AG09309 (cell line): ENCODE measurements around the gene DPYD.

ENCODE experiments used
- DNase-seq: peaks from one replicate; pipeline ENCODE4 v3.0.0-alpha.2; 2010; ENCODE audit warnings: low read depth
- H3K4me3 ChIP-seq: 2 replicates; pipeline ENCODE4 v1.5.1; 2011; ENCODE audit warnings: mild to moderate bottlenecking, low read depth, low read length, moderate library complexity; ENCODE audit not compliant: control insufficient read depth
- CTCF ChIP-seq: IDR thresholded peaks from 2 replicates; pipeline ENCODE4 v1.5.1; 2011; ENCODE audit warnings: mild to moderate bottlenecking, low read depth, low read length, inconsistent platforms; ENCODE audit not compliant: insufficient read depth, control insufficient read depth; ENCODE audit errors: missing control alignments

Gene DPYD

GRCh38 chr1:97077221-97077620, 843.6 kb downstream of the DPYD start:
- TF ChIP-seq CTCF = no peak
- no peak for DNase-seq
- no peak overlapping the region for H3K4me3 ChIP-seq

DNA sequence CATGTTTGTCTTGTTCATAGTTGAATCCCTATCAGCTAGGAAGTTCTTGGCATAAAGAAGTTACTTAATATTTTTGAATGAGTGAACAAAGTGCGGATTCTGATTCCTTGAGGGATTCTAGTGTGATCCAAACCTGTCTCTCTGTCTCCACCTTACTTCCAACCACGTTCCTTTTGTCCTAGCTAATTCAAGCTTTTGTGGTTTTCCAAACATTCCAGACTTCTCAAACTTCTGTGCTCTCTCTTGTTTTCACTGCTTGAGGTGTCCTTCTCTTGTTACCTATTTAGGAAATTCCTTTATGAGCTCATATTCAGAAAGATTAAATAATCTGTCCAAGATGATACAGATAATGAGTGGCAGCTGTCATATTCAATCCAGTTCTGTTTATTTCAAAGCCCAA, 846.1 kb downstream of the DPYD start:
- no peak overlapping the region for H3K4me3 ChIP-seq
- no peak for TF ChIP-seq CTCF

GRCh38 chr1:97073936-97074335, 846.9 kb downstream of the DPYD start:
- DNase-seq = no peak
- TF ChIP-seq CTCF = no peak
- no peak overlapping the region for H3K4me3 ChIP-seq

More for the DNA sequence above, 846.1 kb downstream of the DPYD start:
- no peak for DNase-seq

DNA sequence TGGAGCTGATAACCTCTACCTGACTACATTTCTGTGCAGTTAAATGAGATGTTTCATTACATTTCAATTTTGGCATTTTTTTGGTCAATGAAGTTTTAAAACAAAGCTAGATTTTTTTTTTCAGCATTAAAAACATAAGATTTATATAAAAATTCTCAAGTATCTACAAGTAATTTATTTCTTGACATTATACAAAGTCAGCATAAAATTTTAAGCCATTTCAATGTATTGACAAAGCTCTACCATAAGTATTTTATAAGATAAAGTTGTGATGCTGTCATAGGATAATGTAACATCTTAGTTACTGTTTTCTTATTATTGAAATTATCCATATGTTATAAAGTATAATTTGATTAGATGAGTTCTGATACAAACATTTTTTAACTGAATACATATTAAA, 847.7 kb downstream of the DPYD start:
- H3K4me3 ChIP-seq = no peak overlapping the region
- no peak for TF ChIP-seq CTCF
- DNase-seq = no peak

GRCh38 chr1:97071173-97071572, 849.7 kb downstream of the DPYD start:
- no peak for TF ChIP-seq CTCF

DNA sequence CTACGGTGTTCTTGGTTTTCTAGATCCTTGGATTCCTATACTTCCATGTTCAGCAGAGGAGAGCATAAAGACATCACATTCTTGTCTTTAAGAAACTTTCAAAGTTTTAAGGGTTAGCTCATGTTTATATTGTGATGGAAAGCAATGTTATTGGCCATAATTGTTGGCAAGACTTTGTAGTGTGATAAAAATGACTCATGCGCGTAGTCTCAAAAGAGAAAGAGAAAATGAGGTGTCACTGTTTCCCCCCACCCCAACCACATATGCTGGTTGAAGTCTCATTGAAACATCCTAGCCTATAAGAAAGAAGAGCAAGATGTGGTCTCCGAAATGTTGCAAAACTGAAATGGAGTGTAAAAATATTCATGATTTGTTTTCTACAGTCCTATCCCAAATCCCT, 850.5 kb downstream of the DPYD start:
- no peak for TF ChIP-seq CTCF
- DNase-seq = no peak
- H3K4me3 ChIP-seq = no peak overlapping the region

More at GRCh38 chr1:97071173-97071572, 849.7 kb downstream of the DPYD start:
- no peak overlapping the region for H3K4me3 ChIP-seq
- no peak for DNase-seq

DNA sequence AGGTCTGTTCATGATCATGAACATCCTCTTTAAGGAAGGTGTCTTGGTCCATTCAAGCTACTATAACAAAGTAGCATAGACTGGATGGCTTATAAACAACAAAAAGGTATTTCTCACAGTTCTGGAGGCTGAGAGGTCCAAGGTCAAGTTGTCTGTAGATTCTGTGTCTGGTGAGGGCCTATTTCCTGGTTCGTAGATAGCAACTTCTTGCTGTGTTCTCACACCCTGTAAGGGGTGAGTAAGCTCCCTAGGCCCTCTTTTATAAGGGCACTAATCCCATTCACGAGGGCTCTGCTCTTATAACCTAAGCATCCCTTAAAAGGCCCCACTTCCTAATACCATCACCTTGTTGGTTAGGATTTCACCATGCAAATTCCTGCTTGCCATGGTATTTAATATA, 851.5 kb downstream of the DPYD start:
- H3K4me3 ChIP-seq = no peak overlapping the region
- DNase-seq = no peak
- no peak for TF ChIP-seq CTCF
